Activated T-cell treated with anti-CD3 and anti-CD28 coated beads, Interleukin-2, amount 50 U/mL, for 4 hours (primary cell): ENCODE measurements around the gene MAN1A1. TPM values are rescaled to one million over a fixed set of nuclear protein-coding genes. Genes with fewer than 3 reads are reported as not detected.
A peak's percentile ranks its signal among the peaks of the same experiment; 100 is the strongest.

Source experiments
- ATAC-seq, 2 donors: fragments of 200-7000 bp; cut with Tn5 transposase; one replicate each; pipeline ENCODE4 v1.10.0; 2021
- DNase-seq: peaks from one replicate; pipeline ENCODE4 v3.0.0-alpha.2; 2020
- H3K27me3 Mint-ChIP-seq: one replicate; pipeline ENCODE4 v1.8.0; 2021; ENCODE audit warnings: low read depth, mixed read lengths
- H3K36me3 Mint-ChIP-seq: one replicate; pipeline ENCODE4 v1.8.0; 2022; ENCODE audit warnings: mixed read lengths; ENCODE audit not compliant: insufficient read depth
- H3K4me1 Mint-ChIP-seq: one replicate; pipeline ENCODE4 v1.8.0; 2021; ENCODE audit warnings: low read depth, mixed read lengths
- H3K4me3 Mint-ChIP-seq: one replicate; pipeline ENCODE4 v1.8.0; 2021; ENCODE audit warnings: mild to moderate bottlenecking, moderate library complexity, mixed read lengths
- H3K9me3 Mint-ChIP-seq: one replicate; pipeline ENCODE4 v1.8.0; 2021; ENCODE audit warnings: mixed read lengths
- total RNA-seq, 3 donors: library from RNA; stranded (reverse); gene quantifications; one replicate each; pipeline ENCODE4 v1.2.1, GENCODE V29; 2021

Gene MAN1A1
- total RNA-seq, 3 donors from 2014 or later: 28.5 to 33.6 (median 31.2) TPM

DNA sequence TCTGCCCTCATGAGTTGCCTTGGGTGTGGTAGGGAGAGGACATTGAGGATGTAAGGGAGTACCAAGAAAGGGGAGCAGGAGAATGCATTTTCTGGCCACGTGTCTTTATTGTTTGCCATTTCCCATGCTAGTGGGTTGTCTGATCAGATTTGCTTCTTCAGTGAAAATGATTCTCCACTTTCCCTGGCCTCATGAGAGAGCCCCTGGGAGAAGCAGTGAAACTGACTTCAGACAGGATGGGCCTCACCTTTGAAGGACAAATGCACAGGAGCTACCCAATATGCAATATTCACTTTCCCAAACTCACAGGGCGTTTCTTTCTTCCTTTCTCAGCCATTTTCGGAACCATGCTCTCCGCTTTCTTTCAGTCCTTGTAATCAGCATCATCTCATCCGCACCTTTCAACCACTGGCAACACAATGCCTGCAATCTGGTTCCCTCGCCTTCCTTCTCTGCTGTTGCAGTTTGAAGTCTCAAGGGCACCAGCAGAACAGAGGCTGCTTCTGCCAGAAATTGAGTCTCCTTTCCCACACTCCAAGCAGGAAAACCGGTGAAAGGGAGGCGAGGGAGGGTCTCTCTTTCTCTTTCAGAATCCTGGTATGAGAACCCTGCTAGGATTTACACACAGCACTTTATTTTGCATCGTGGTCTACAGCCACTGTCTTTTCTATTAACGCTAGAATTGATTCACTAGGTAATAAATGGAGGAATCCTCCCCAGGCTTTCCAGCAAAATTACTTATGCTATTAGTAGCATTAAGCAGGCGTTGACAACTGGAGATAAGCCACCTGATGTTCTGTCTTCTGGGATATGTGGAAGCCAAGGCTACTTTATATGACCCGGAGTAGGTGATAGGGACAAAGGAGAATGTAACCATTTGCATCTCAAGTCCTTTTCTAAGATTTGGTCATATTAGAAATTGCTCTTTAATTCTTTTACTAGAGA is 209.1 kb downstream of the MAN1A1 start:
- no peaks in the 10 kb centered on the region for H3K9me3 Mint-ChIP-seq
- DNase-seq: no peak
- no peaks in the 10 kb centered on the region for H3K36me3 Mint-ChIP-seq
- H3K27me3 Mint-ChIP-seq: peaks cover 1% of the 10 kb centered on the region
- ATAC-seq: no peak
- no peak overlapping the region for H3K4me3 Mint-ChIP-seq
- H3K4me1 Mint-ChIP-seq: peaks cover 13% of the 10 kb centered on the region

- Mint-ChIP-seq H3K9me3 (no peaks in the 10 kb centered on the region), H3K27me3 (peaks cover 1% of the 10 kb centered on the region), H3K4me3 (no peak overlapping the region), H3K4me1 (peaks cover 6% of the 10 kb centered on the region), H3K36me3 (no peaks in the 10 kb centered on the region)
- DNase-seq (no peak), ATAC-seq (peak; percentile 25 to 43)
These were observed 210.5 kb downstream of the MAN1A1 start for GRCh38 chr6:119138906-119139541.

GRCh38 chr6:119137194-119138072 is 212.1 kb downstream of the MAN1A1 start:
- Mint-ChIP-seq H3K9me3 (no peaks in the 10 kb centered on the region), H3K27me3 (peaks cover 1% of the 10 kb centered on the region), H3K4me3 (no peak overlapping the region), H3K36me3 (no peaks in the 10 kb centered on the region), H3K4me1 (peaks cover 6% of the 10 kb centered on the region)
- DNase-seq: no peak
- no peak for ATAC-seq

DNA sequence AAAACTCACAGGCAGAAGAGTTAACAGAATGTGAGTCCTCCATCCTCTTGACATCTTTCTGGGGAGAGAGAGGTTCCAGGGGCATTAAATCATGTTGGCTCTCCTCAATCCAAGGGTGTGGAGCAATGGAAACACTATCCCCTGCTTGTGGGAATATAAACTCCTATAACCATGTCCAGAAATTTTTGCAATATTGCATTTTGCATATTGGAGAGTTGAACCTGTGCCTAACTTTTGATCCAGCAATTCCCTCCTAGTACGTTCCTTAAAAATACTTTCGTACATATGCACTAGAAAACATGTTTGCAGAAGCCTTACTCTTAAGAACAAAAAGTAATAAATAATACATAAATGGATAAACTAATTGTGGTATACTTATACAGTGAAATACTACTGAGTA is 214.8 kb downstream of the MAN1A1 start:
- Mint-ChIP-seq H3K4me3 (no peak overlapping the region), H3K9me3 (no peaks in the 10 kb centered on the region), H3K4me1 (peaks cover 4% of the 10 kb centered on the region), H3K27me3 (no peaks in the 10 kb centered on the region), H3K36me3 (no peaks in the 10 kb centered on the region)
- no peak for ATAC-seq
- no peak for DNase-seq

GRCh38 chr6:119133400-119133799 is 216.2 kb downstream of the MAN1A1 start:
- no peaks in the 10 kb centered on the region for H3K27me3 Mint-ChIP-seq
- H3K36me3 Mint-ChIP-seq: no peaks in the 10 kb centered on the region
- H3K4me1 Mint-ChIP-seq: no peaks in the 10 kb centered on the region
- H3K9me3 Mint-ChIP-seq: no peaks in the 10 kb centered on the region
- H3K4me3 Mint-ChIP-seq: no peak overlapping the region
- DNase-seq (no peak), ATAC-seq (no peak)

GRCh38 chr6:119132261-119132981 is 217.1 kb downstream of the MAN1A1 start:
- H3K27me3 Mint-ChIP-seq: no peaks in the 10 kb centered on the region
- ATAC-seq (no peak), DNase-seq (no peak)
- H3K4me1 Mint-ChIP-seq: no peaks in the 10 kb centered on the region
- no peak overlapping the region for H3K4me3 Mint-ChIP-seq
- H3K36me3 Mint-ChIP-seq: no peaks in the 10 kb centered on the region
- no peaks in the 10 kb centered on the region for H3K9me3 Mint-ChIP-seq

GRCh38 chr6:119129968-119130484 is 219.5 kb downstream of the MAN1A1 start:
- Mint-ChIP-seq H3K27me3 (no peaks in the 10 kb centered on the region), H3K36me3 (no peaks in the 10 kb centered on the region), H3K4me3 (no peak overlapping the region), H3K4me1 (no peaks in the 10 kb centered on the region), H3K9me3 (no peaks in the 10 kb centered on the region)
- DNase-seq: no peak
- ATAC-seq: no peak

DNA sequence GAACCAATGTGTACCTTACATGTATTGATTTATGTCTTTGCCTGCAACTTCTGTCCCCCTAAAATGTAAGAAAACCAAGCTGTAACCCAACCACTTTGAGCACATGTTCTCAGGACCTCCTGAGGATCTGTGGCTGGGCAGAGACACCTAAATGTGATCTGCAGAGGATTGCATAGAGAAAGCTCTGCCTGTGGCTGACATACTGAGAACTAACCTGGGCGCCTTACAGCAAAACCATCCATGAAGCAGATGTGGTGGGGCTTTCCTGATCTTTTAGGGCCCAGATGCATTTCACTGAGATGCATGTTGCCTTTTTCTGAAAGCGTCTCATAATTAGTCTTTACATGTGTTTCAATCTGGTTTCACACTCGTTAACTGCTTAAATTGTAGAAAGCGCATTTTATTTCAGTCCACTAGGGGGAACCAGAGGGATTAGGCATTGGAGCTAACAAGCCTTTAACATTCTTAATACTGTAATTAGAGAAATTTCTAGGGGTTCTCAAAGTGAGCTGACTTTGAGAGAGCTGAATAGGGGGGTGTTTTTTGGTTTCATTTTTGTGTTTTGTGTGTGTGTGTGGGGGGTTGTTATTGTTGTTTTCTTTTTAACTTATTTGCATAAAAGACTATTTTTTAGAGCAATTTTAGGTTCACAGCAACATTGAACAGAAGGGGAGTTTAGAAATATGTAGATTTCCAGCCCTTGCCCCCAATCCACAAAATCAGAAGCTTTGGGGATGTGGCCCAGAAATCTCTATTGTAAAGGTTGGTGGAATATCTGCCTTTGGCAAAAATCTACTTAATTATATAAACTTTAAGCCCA is 220.2 kb downstream of the MAN1A1 start:
- no peaks in the 10 kb centered on the region for H3K9me3 Mint-ChIP-seq
- no peak overlapping the region for H3K4me3 Mint-ChIP-seq
- no peaks in the 10 kb centered on the region for H3K27me3 Mint-ChIP-seq
- no peak for DNase-seq
- no peaks in the 10 kb centered on the region for H3K36me3 Mint-ChIP-seq
- peak; percentile 66 to 74 for ATAC-seq
- H3K4me1 Mint-ChIP-seq: no peaks in the 10 kb centered on the region

- Mint-ChIP-seq H3K36me3 (no peaks in the 10 kb centered on the region), H3K4me3 (no peak overlapping the region), H3K27me3 (no peaks in the 10 kb centered on the region), H3K4me1 (no peaks in the 10 kb centered on the region), H3K9me3 (no peaks in the 10 kb centered on the region)
- DNase-seq (no peak), ATAC-seq (no peak)
These were observed 221.2 kb downstream of the MAN1A1 start for GRCh38 chr6:119128252-119128912.

DNA sequence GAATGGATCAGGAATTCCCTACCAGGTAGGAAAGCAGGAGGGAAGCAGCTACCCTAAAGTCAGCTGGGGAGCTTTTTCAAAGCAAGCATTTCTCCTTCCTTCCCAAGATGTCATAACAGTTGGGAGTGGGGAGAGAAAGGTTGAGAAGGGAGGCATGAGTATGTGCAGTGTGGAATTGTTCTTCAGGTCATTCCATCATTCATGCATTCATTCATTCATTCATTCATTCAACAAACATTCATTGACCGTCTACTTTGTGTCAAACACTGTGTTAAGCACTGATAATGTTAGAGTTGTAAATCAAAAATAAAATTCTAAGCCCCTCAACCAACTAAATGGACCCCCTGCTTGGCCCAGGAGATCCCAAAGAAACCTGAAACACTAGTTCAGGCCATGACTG is 221.9 kb downstream of the MAN1A1 start:
- Mint-ChIP-seq H3K27me3 (no peaks in the 10 kb centered on the region), H3K4me1 (no peaks in the 10 kb centered on the region), H3K9me3 (no peaks in the 10 kb centered on the region), H3K36me3 (no peaks in the 10 kb centered on the region), H3K4me3 (no peak overlapping the region)
- ATAC-seq (no peak), DNase-seq (no peak)
